HepG2 (cell line): ENCODE measurements around the gene FAM53C. TPM values are rescaled to one million over a fixed set of nuclear protein-coding genes. Genes with fewer than 3 reads are reported as not detected.

Source experiments
- CENPBD1 ChIP-seq: sonication (generic); formaldehyde crosslinking; IDR thresholded peaks from 2 replicates; pipeline ENCODE4 v1.8.0; 2022; ENCODE audit warnings: missing genetic modification reagents, low read depth, mild to moderate bottlenecking, borderline replicate concordance
- ELF1 ChIP-seq: sonication (generic); formaldehyde crosslinking; IDR thresholded peaks from 2 replicates; pipeline ENCODE4 v1.4.0; 2020; ENCODE audit warnings: missing genetic modification reagents
- EZH2 ChIP-seq: conservative IDR thresholded peaks from 2 replicates; pipeline ENCODE4 v1.6.1; 2012; ENCODE audit warnings: mild to moderate bottlenecking, low read depth, low read length, moderate library complexity
- GTF2F1 ChIP-seq: fragments of 150-350 bp; IDR thresholded peaks from 2 replicates; pipeline ENCODE4 v1.6.1; 2014; ENCODE audit warnings: low read length
- IRF2 ChIP-seq: IDR thresholded peaks from 2 replicates; pipeline ENCODE4 v1.6.1; 2018; ENCODE audit warnings: missing genetic modification reagents, missing compliant biosample characterization
- KDM2A ChIP-seq: sonication (generic); formaldehyde crosslinking; IDR thresholded peaks from 2 replicates; pipeline ENCODE4 v1.4.0; 2020; ENCODE audit warnings: low read depth, missing genetic modification reagents, borderline replicate concordance
- KDM5B ChIP-seq: sonication (generic); formaldehyde crosslinking; IDR thresholded peaks from 2 replicates; pipeline ENCODE4 v1.4.0; 2020; ENCODE audit warnings: missing genetic modification reagents, mild to moderate bottlenecking, borderline replicate concordance
- KLF6 ChIP-seq: IDR thresholded peaks from 2 replicates; pipeline ENCODE4 v1.8.0; 2016; ENCODE audit warnings: missing biosample characterization, missing genetic modification reagents
- MLX ChIP-seq: IDR thresholded peaks from 2 replicates; pipeline ENCODE4 v1.6.1; 2016
- MTA3 ChIP-seq: sonication (generic); formaldehyde crosslinking; IDR thresholded peaks from 2 replicates; pipeline ENCODE4 v1.4.0; 2020; ENCODE audit warnings: missing genetic modification reagents
- PLRG1 ChIP-seq: fragments of 450-650 bp; conservative IDR thresholded peaks from 2 replicates; pipeline ENCODE4 v1.6.1; 2016
- SKIL ChIP-seq: sonication (generic); formaldehyde crosslinking; IDR thresholded peaks from 2 replicates; pipeline ENCODE4 v1.8.0; 2022; ENCODE audit warnings: missing genetic modification reagents, mild to moderate bottlenecking, moderate library complexity, borderline replicate concordance
- SNAPC2 ChIP-seq: sonication (generic); formaldehyde crosslinking; IDR thresholded peaks from 2 replicates; pipeline ENCODE4 v1.8.1; 2022; ENCODE audit warnings: mild to moderate bottlenecking, missing genetic modification reagents
- SP140L ChIP-seq: sonication (generic); formaldehyde crosslinking; IDR thresholded peaks from 2 replicates; pipeline ENCODE4 v1.4.0; 2020; ENCODE audit warnings: missing genetic modification reagents, borderline replicate concordance
- SPEN ChIP-seq: sonication (generic); formaldehyde crosslinking; IDR thresholded peaks from 2 replicates; pipeline ENCODE4 v1.5.1; 2020; ENCODE audit warnings: low read depth, mild to moderate bottlenecking, missing genetic modification reagents
- SRSF4 ChIP-seq: fragments of 200-400 bp; formaldehyde crosslinking; IDR thresholded peaks from one replicate; pipeline ENCODE4 v1.6.1; 2018; ENCODE audit warnings: mild to moderate bottlenecking, low read depth, low read length, moderate library complexity; ENCODE audit not compliant: poor library complexity, severe bottlenecking
- TBP ChIP-seq: sonication (generic); formaldehyde crosslinking; IDR thresholded peaks from 2 replicates; pipeline ENCODE4 v1.5.0; 2020; ENCODE audit warnings: missing genetic modification reagents
- THAP7 ChIP-seq: sonication (generic); formaldehyde crosslinking; IDR thresholded peaks from 2 replicates; pipeline ENCODE4 v1.8.1; 2023; ENCODE audit warnings: mild to moderate bottlenecking, missing genetic modification reagents
- TSC22D2 ChIP-seq: sonication (generic); formaldehyde crosslinking; IDR thresholded peaks from 2 replicates; pipeline ENCODE4 v1.5.1; 2020; ENCODE audit warnings: missing genetic modification reagents, mild to moderate bottlenecking, borderline replicate concordance
- ZFP36 ChIP-seq: fragments of 150-350 bp; IDR thresholded peaks from 2 replicates; pipeline ENCODE4 v1.6.1; 2018; ENCODE audit warnings: borderline replicate concordance, low read length, low read depth; ENCODE audit not compliant: partially characterized antibody
- ZMYM3 ChIP-seq: sonication (generic); formaldehyde crosslinking; IDR thresholded peaks from 2 replicates; pipeline ENCODE4 v1.5.1; 2020; ENCODE audit warnings: mild to moderate bottlenecking, missing genetic modification reagents
- ZNF264 ChIP-seq: sonication (generic); formaldehyde crosslinking; IDR thresholded peaks from 2 replicates; pipeline ENCODE4 v1.4.0; 2020; ENCODE audit warnings: missing genetic modification reagents
- ZNF292 ChIP-seq: sonication (generic); formaldehyde crosslinking; IDR thresholded peaks from 2 replicates; pipeline ENCODE4 v1.8.1; 2022; ENCODE audit warnings: mild to moderate bottlenecking, low read depth, missing genetic modification reagents, borderline replicate concordance
- ZNF367 ChIP-seq: sonication (generic); formaldehyde crosslinking; IDR thresholded peaks from 2 replicates; pipeline ENCODE4 v1.4.0; 2020; ENCODE audit warnings: missing genetic modification reagents, borderline replicate concordance
- ZNF772 ChIP-seq: sonication (generic); formaldehyde crosslinking; IDR thresholded peaks from 2 replicates; pipeline ENCODE4 v1.5.0; 2020; ENCODE audit warnings: mild to moderate bottlenecking, missing genetic modification reagents
- ZSCAN29 ChIP-seq: sonication (generic); formaldehyde crosslinking; conservative IDR thresholded peaks from 2 replicates; pipeline ENCODE4 v1.4.0; 2020; ENCODE audit warnings: mild to moderate bottlenecking, missing genetic modification reagents
- polyA plus RNA-seq, 8 experiments: library from polyadenylated mRNA; depleted of rRNA in 3 of 8; stranded (reverse) in 7 of 8; unstranded in 1 of 8; fragments of >200 nt; fragmentation: Illumina TruSeq in 4 of 8; extraction: Trizol in 4 of 8; gene quantifications; 2 replicates each; pipeline versions ENCODE4 v1.2.1 to v1.2.3, GENCODE V29; 2011 to 2016; ENCODE audit warnings: low read depth in 4 of 8, missing spikeins in 1 of 8, mixed read lengths in 1 of 8; ENCODE audit not compliant: insufficient read depth in 1 of 8
- total RNA-seq, 5 experiments: library from RNA; depleted of rRNA; stranded (reverse); fragments of >200 nt; fragmentation: Illumina TruSeq; extraction: Trizol; gene quantifications; 2 replicates each; pipeline ENCODE4 v1.2.3, GENCODE V29; 2016; ENCODE audit warnings: low read depth in 1 of 5

FAM53C gene
- total and polyA plus RNA-seq, 2 of the 13 experiments (the other 11 are each of a cell fraction or from before 2014, with no cell fraction given), result 26.9 to 30.1 TPM

- TF ChIP-seq SKIL (CRISPR knock-in tag) (no peak), KDM2A (CRISPR knock-in tag) (peak; percentile 69; the same call in 1 of the 2 replicates), ZSCAN29 (CRISPR knock-in tag) (no peak), TBP (CRISPR knock-in tag) (peak; percentile 80; the same call in 1 of the 2 replicates), MTA3 (CRISPR knock-in tag) (no peak), TSC22D2 (CRISPR knock-in tag) (peak; percentile 68; the same call in 1 of the 2 replicates), EZH2 (no peak), IRF2 (no peak; the same call in 1 of the 2 replicates), ZNF264 (CRISPR knock-in tag) (no peak; the same call in 1 of the 2 replicates), ZFP36 (no peak), ZNF367 (peak; percentile 79; the same call in 1 of the 2 replicates), ZMYM3 (CRISPR knock-in tag) (no peak), SPEN (CRISPR knock-in tag) (peak; percentile 56; the same call in 1 of the 2 replicates), ZNF772 (CRISPR knock-in tag) (peak; percentile 67; the same call in 1 of the 2 replicates), SP140L (0 out of 2 replicates have a peak, but pooled peaks have one; percentile 57), KDM5B (CRISPR knock-in tag) (peak; percentile 89), CENPBD1 (CRISPR knock-in tag) (no peak; the same call in 1 of the 2 replicates), ZNF292 (no peak), SNAPC2 (CRISPR knock-in tag) (peak; percentile 82), MLX (no peak), ELF1 (CRISPR knock-in tag) (no peak), GTF2F1 (peak; percentile 85), THAP7 (CRISPR knock-in tag) (0 out of 2 replicates have a peak, but pooled peaks have one; percentile 61), PLRG1 (no peak), SRSF4 (no peak), KLF6 (peak; percentile 93)
Measured at GRCh38 chr5:138337685-138338410, at the start of gene FAM53C (continued).
